Stimulated activated naive CD4-positive, alpha-beta T cell treated with Interleukin-2 at 50 U/mL for 16 hours (primary cell): Measurements from ENCODE around the gene ZFP62.
A peak's percentile ranks its signal among the peaks of the same experiment; 100 is the strongest.

Experiments
- DNase-seq: peaks from one replicate; lab custom pipeline; 2025; lab: John Stamatoyannopoulos, UW

ZFP62 gene

GRCh38 chr5:180810210-180810958, 50.7 kb downstream of the ZFP62 start:
- DNase-seq: peak; percentile 92

- peak; percentile 79 for DNase-seq
These were observed 51.5 kb downstream of the ZFP62 start for GRCh38 chr5:180809403-180810209.

GRCh38 chr5:180808461-180809000, 52.5 kb downstream of the ZFP62 start:
- no peak for DNase-seq

- DNase-seq: no peak
These were observed 53.2 kb downstream of the ZFP62 start for GRCh38 chr5:180807654-180808414.

- no peak for DNase-seq
These were observed 54.0 kb downstream of the ZFP62 start for GRCh38 chr5:180807046-180807445.

- no peak for DNase-seq
These were observed 54.6 kb downstream of the ZFP62 start for GRCh38 chr5:180806351-180807011.

GRCh38 chr5:180804129-180804618, 56.9 kb downstream of the ZFP62 start:
- peak; percentile 19 for DNase-seq

- peak; percentile 83 for DNase-seq
These were observed 57.6 kb downstream of the ZFP62 start for GRCh38 chr5:180803181-180804128.

GRCh38 chr5:180802325-180803180, 58.5 kb downstream of the ZFP62 start, which contains the start of gene MGAT1:
Gene MGAT1 (minus strand): TSS chr5:180802806. CDS start chr5:180792971, 9,835 bp downstream.
- DNase-seq: peak; percentile 69

- no peak for DNase-seq
These were observed 59.3 kb downstream of the ZFP62 start for GRCh38 chr5:180801596-180802324.

- DNase-seq: no peak
These were observed 60.9 kb downstream of the ZFP62 start for GRCh38 chr5:180799902-180800801.

GRCh38 chr5:180799194-180799593, 61.9 kb downstream of the ZFP62 start:
- peak; percentile 3 for DNase-seq

- DNase-seq: no peak
These were observed 62.9 kb downstream of the ZFP62 start for GRCh38 chr5:180798193-180798592.
